T-helper 17 cell (primary cell): ENCODE data around the gene BEAN1. TPM values are rescaled to one million over a fixed set of nuclear protein-coding genes. Genes with fewer than 3 reads are reported as not detected.

Experiments
- ATAC-seq: fragments of 150-1000 bp; cut with Tn5 transposase; 2 replicates; pipeline ENCODE4 v1.10.0; 2021; ENCODE audit warnings: mild to moderate bottlenecking, moderate library complexity
- DNase-seq, 3 donors: peaks; one replicate each; pipeline versions ENCODE4 v3.0.0 to v3.0.0-alpha.2; 2020 to 2021
- H3K9me3 ChIP-seq: one replicate; pipeline ENCODE4 v1.7.0; 2013; ENCODE audit warnings: low read length, mild to moderate bottlenecking; ENCODE audit not compliant: control insufficient read depth, poor library complexity, severe bottlenecking
- H3K27ac Mint-ChIP-seq: one replicate; pipeline ENCODE4 v1.8.0; 2022; ENCODE audit warnings: mild to moderate bottlenecking, moderate library complexity, mixed read lengths
- H3K27me3 Mint-ChIP-seq: one replicate; pipeline ENCODE4 v1.8.0; 2022; ENCODE audit warnings: mixed read lengths
- H3K36me3 Mint-ChIP-seq: one replicate; pipeline ENCODE4 v1.8.0; 2022; ENCODE audit warnings: low read depth, mixed read lengths
- H3K4me1 Mint-ChIP-seq: one replicate; pipeline ENCODE4 v1.8.0; 2022; ENCODE audit warnings: mild to moderate bottlenecking, mixed read lengths
- H3K4me3 Mint-ChIP-seq: one replicate; pipeline ENCODE4 v1.8.0; 2022; ENCODE audit warnings: mild to moderate bottlenecking, moderate library complexity, mixed read lengths
- total RNA-seq, 4 donors: library from RNA in 2 of 4; stranded (reverse) in 2 of 4; gene quantifications; one replicate each; pipeline ENCODE4 v1.2.3 and lab custom pipeline; 2022 to 2026

BEAN1 gene
- total RNA-seq, 2 donors from 2014 or later, result not detected

- Mint-ChIP-seq H3K27me3 (peaks cover 18% of the 10 kb centered on the region), H3K4me1 (peaks cover 7% of the 10 kb centered on the region), H3K27ac (no peak overlapping the region), H3K4me3 (no peak overlapping the region), H3K36me3 (no peaks in the 10 kb centered on the region)
- DNase-seq, result no peak
- ATAC-seq, result no peak
- H3K9me3 ChIP-seq, result no peaks in the 10 kb centered on the region
Measured at GRCh38 chr16:66402591-66403230, 24.4 kb upstream of the BEAN1 start.

DNA sequence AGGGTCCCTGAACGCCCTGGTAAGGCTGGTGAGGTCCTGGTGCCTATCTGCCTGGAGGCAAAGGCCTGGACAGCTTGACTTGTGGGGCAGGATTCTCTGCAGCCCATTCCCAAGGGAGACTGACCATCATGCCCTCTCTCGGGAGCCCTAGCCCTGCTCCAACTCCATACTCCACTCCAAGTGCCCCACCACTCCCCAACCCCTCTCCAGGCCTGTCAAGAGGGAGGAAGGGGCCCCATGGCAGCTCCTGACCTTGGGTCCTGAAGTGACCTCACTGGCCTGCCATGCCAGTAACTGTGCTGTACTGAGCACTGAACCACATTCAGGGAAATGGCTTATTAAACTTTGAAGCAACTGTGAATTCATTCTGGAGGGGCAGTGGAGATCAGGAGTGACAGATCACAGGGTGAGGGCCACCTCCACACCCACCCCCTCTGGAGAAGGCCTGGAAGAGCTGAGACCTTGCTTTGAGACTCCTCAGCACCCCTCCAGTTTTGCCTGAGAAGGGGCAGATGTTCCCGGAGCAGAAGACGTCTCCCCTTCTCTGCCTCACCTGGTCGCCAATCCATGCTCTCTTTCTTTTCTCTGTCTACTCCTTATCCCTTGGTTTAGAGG, 23.5 kb upstream of the BEAN1 start:
- H3K9me3 ChIP-seq, result no peaks in the 10 kb centered on the region
- no peak overlapping the region for H3K4me3 Mint-ChIP-seq
- peaks cover 10% of the 10 kb centered on the region for H3K27me3 Mint-ChIP-seq
- ATAC-seq, result no peak
- H3K27ac Mint-ChIP-seq, result no peak overlapping the region
- H3K36me3 Mint-ChIP-seq, result no peaks in the 10 kb centered on the region
- peaks cover 14% of the 10 kb centered on the region for H3K4me1 Mint-ChIP-seq
- no peak for DNase-seq

DNA sequence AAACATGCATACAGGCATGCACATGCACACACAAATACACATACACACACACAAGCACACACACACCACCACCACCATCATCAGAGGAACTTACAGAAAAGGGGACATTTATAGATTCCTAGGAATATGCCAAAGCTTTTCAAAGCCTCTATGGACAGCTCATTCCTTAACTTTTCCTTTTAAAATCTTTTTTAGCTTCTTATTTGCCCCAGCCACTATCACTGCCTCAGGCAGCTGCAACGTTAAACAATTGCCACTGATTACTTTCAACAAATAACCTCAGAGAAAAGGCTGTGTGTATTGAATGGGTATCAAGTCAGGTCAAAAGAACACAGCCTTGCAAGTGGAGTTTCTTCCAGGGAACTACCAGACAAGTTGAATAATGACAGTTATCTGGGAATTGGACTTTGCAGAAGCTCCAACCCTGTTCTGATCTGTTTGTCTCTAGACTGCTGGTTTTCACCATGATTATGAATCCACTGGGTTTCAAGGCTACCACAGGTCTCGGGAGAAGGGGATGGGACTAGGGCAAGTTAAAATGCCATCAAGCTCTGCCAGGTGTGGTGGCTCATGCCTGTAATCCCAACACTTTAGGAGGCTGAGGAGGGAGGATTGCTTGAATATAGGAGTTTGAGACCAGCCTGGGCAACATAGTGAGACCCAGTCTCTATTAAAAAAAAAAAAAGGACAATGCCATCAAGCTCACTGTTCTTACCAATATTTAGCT, 21.9 kb upstream of the BEAN1 start:
- ATAC-seq (no peak), DNase-seq (no peak)
- H3K27me3 Mint-ChIP-seq, result peaks cover 7% of the 10 kb centered on the region
- no peaks in the 10 kb centered on the region for H3K36me3 Mint-ChIP-seq
- H3K4me1 Mint-ChIP-seq, result peaks cover 18% of the 10 kb centered on the region
- H3K9me3 ChIP-seq, result peaks cover under 1% of the 10 kb centered on the region
- no peak overlapping the region for H3K4me3 Mint-ChIP-seq
- no peak overlapping the region for H3K27ac Mint-ChIP-seq

DNA sequence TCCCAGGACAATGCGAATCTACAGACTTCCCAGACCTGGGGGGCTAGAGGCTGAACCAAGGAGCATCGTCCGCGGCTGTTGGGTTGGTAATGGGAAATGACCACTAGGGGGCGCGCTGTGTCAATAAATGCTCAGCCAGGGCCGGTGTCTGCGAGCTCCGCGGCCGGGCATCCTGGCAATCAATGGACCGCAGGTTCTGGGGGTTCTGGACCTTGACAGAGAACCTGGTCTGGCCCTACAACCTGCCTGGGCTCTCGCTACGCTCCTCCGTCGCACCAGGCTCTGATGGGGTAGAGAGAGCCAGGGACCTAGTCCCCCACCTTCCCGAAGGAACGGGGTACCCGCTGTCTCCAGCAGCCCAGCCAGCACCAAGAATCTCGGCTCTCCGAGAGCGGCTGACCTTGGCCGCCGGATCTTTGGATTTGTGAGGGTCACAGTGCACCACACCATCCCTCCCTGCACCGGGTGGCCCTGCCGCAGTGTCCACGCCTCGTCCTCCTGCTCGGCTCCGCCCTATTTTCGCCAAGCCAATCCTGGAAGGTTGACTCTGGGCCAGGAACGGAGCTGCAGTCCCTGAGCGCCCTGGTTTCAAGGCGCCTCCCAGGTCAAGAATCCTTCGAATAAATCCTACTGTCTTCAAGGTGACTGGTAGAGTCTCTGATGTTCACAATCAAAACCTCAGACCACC, 20.4 kb upstream of the BEAN1 start:
- ATAC-seq, result peak; percentile 86
- H3K9me3 ChIP-seq, result peaks cover 2% of the 10 kb centered on the region
- H3K4me3 Mint-ChIP-seq, result peak overlapping the region; percentile 89
- peak overlapping the region; percentile 96 for H3K27ac Mint-ChIP-seq
- peaks cover 7% of the 10 kb centered on the region for H3K27me3 Mint-ChIP-seq
- H3K4me1 Mint-ChIP-seq, result peaks cover 16% of the 10 kb centered on the region
- H3K36me3 Mint-ChIP-seq, result peaks cover 4% of the 10 kb centered on the region
- DNase-seq, result peak; percentile 73 to 87 (median 76)

DNA sequence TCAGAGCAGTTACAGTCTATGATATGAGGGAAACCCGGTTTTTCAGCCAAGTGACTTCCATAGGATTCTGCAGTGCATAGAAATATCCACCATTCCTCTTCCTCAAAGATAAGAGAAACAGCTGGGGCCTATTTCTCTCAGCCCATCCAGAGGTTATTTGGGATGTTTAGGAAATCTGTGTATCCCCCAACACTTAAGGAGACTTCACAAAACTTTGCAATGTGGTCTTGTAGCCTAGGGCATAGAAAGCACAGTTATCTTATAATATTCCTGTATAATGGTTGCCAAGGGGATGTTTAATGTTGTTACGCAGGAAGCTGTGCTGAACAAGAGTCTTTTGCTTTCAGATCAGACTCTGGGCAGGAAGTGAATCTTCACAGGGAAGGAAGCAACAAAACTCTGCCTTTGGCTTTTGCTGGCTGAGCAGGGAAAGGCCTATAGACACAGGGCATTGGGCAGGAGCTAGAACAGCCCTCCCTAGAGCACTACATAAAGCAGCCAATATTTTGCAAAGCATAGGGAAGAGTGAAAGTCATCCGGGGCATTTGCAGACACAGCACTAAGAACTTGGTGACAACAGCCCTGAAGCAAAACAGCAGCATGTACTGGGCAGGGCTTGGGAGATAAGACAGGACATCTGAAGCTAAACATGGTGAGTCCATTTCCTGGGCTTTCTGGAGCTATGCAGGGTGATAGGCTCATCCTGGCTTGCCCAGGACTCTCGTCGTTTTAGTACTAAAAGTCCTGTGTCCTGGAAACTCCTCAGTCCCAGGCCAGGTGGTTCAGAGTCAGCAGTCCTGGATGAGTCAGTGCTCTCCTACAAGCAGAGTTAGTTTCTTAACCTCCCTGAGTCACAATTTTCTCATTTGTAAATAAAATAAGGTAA, 18.7 kb upstream of the BEAN1 start:
- Mint-ChIP-seq H3K36me3 (peaks cover 4% of the 10 kb centered on the region), H3K4me1 (peaks cover 16% of the 10 kb centered on the region), H3K27me3 (peaks cover 7% of the 10 kb centered on the region), H3K4me3 (peak overlapping the region; percentile 94), H3K27ac (peak overlapping the region; percentile 96)
- DNase-seq, result no peak
- peak; percentile 68 for ATAC-seq
- H3K9me3 ChIP-seq, result peaks cover 2% of the 10 kb centered on the region

GRCh38 chr16:66409156-66409555, 17.9 kb upstream of the BEAN1 start:
- Mint-ChIP-seq H3K36me3 (peaks cover 4% of the 10 kb centered on the region), H3K4me3 (peak overlapping the region; percentile 94)

DNA sequence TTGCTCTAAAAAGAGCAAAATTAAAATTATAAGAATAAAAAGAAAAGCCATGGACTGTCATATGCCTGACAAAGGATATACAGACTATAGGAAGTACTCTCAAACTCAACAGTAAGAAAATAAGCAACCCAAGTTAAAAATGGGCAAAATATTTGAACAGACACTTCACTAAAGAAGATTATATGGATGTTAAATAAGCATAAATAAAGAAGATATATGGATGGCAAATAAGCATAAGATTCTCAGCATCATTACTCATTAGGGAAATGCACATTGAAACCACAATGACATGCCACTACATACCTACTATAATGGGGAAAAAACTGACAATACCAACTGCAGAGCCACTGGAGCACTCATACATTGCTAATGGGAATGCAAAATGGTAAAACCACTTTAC, 14.9 kb upstream of the BEAN1 start:
- Mint-ChIP-seq H3K36me3 (peaks cover 7% of the 10 kb centered on the region), H3K27ac (no peak overlapping the region), H3K27me3 (no peaks in the 10 kb centered on the region), H3K4me1 (peaks cover 15% of the 10 kb centered on the region), H3K4me3 (no peak overlapping the region)
- ATAC-seq (no peak), DNase-seq (no peak)
- peaks cover 2% of the 10 kb centered on the region for H3K9me3 ChIP-seq

More at GRCh38 chr16:66409156-66409555, 17.9 kb upstream of the BEAN1 start:
- peaks cover 2% of the 10 kb centered on the region for H3K9me3 ChIP-seq
- ATAC-seq, result no peak
- peaks cover 7% of the 10 kb centered on the region for H3K27me3 Mint-ChIP-seq
- peak overlapping the region; percentile 96 for H3K27ac Mint-ChIP-seq
- no peak for DNase-seq
- peaks cover 16% of the 10 kb centered on the region for H3K4me1 Mint-ChIP-seq

- no peak for ATAC-seq
- DNase-seq, result no peak
- Mint-ChIP-seq H3K27me3 (peaks cover 3% of the 10 kb centered on the region), H3K4me1 (peaks cover 12% of the 10 kb centered on the region), H3K4me3 (no peak overlapping the region), H3K36me3 (peaks cover 7% of the 10 kb centered on the region), H3K27ac (no peak overlapping the region)
- H3K9me3 ChIP-seq, result peaks cover 2% of the 10 kb centered on the region
Measured at GRCh38 chr16:66414891-66415290, 12.2 kb upstream of the BEAN1 start.

GRCh38 chr16:66416136-66416535, 11.0 kb upstream of the BEAN1 start:
- H3K36me3 Mint-ChIP-seq, result peaks cover 5% of the 10 kb centered on the region
- H3K4me3 Mint-ChIP-seq, result no peak overlapping the region
- peaks cover 14% of the 10 kb centered on the region for H3K4me1 Mint-ChIP-seq
- ATAC-seq, result no peak
- no peak for DNase-seq
- no peak overlapping the region for H3K27ac Mint-ChIP-seq
- H3K9me3 ChIP-seq, result no peaks in the 10 kb centered on the region
- H3K27me3 Mint-ChIP-seq, result peaks cover 12% of the 10 kb centered on the region

GRCh38 chr16:66416939-66417700, 10.0 kb upstream of the BEAN1 start:
- Mint-ChIP-seq H3K27ac (no peak overlapping the region), H3K4me3 (no peak overlapping the region), H3K36me3 (peaks cover 4% of the 10 kb centered on the region), H3K4me1 (peaks cover 14% of the 10 kb centered on the region), H3K27me3 (peaks cover 16% of the 10 kb centered on the region)
- H3K9me3 ChIP-seq, result no peaks in the 10 kb centered on the region
- no peak for ATAC-seq
- DNase-seq, result no peak

GRCh38 chr16:66418165-66418962, 8.7 kb upstream of the BEAN1 start:
- peak overlapping the region; percentile 77 for H3K27ac Mint-ChIP-seq
- no peak for ATAC-seq

More at GRCh38 chr16:66418165-66418962, 8.7 kb upstream of the BEAN1 start:
- peaks cover 4% of the 10 kb centered on the region for H3K9me3 ChIP-seq
- Mint-ChIP-seq H3K36me3 (peaks cover 7% of the 10 kb centered on the region), H3K27me3 (peaks cover 19% of the 10 kb centered on the region), H3K4me1 (peaks cover 16% of the 10 kb centered on the region), H3K4me3 (peak overlapping the region; percentile 12)
- DNase-seq, result no peak
